IMR-90 (cell line): ENCODE data around the gene CBX8. TPM values are rescaled to one million over a fixed set of nuclear protein-coding genes. Genes with fewer than 3 reads are reported as not detected.

Experiments used
- ATAC-seq: fragments of 200-7000 bp; cut with Tn5 transposase; 2 replicates; pipeline ENCODE4 v1.9.1; 2020; ENCODE audit warnings: low read depth, mild to moderate bottlenecking, moderate library complexity
- BruUV-seq: library from RNA; stranded (reverse); fragments of 400-500 nt; replicated peaks from 2 replicates; lab custom pipeline; 2021; lab: Mats Ljungman, UMichigan
- CTCF ChIA-PET: fragments of 300-600 bp; formaldehyde crosslinking; extraction: SDS; loops from one replicate; lab custom pipeline; 2021; ENCODE audit warnings: antibody characterized with exemption; lab: Yijun Ruan, JAX
- POLR2A ChIA-PET: fragments of 300-600 bp; sonication (Branson Sonifier 250); formaldehyde crosslinking; loops from one replicate; lab custom pipeline; 2022; ENCODE audit warnings: antibody characterized with exemption; ENCODE audit not compliant: unreplicated experiment; lab: Charles Lee
- DNase-seq: peaks from one replicate; pipeline ENCODE4 v3.0.0; 2013
- H2AFZ ChIP-seq: replicated peaks from 2 replicates; pipeline ENCODE3; 2013; ENCODE audit warnings: low read length, mild to moderate bottlenecking; ENCODE audit not compliant: poor library complexity
- H2AK5ac ChIP-seq: 2 replicates; pipeline ENCODE4 v1.6.1; 2013; ENCODE audit warnings: low read depth, low read length, inconsistent platforms
- H2AK9ac ChIP-seq: replicated peaks from 2 replicates; pipeline ENCODE3; 2013; ENCODE audit warnings: mild to moderate bottlenecking, low read depth, low read length, moderate library complexity; ENCODE audit not compliant: poor library complexity
- H2BK120ac ChIP-seq: 2 replicates; pipeline ENCODE4 v1.6.1; 2013; ENCODE audit warnings: low read depth, low read length, inconsistent platforms
- H2BK15ac ChIP-seq: 3 replicates; pipeline ENCODE4 v1.6.1; 2013; ENCODE audit warnings: low read depth, low read length, inconsistent platforms
- H2BK20ac ChIP-seq: 2 replicates; pipeline ENCODE4 v1.6.1; 2013; ENCODE audit warnings: low read depth, mild to moderate bottlenecking, inconsistent platforms, low read length, moderate library complexity
- H2BK5ac ChIP-seq: 2 replicates; pipeline ENCODE4 v1.6.1; 2013; ENCODE audit warnings: mild to moderate bottlenecking, low read depth, low read length, inconsistent platforms; ENCODE audit not compliant: poor library complexity, severe bottlenecking
- H3K14ac ChIP-seq: replicated peaks from 2 replicates; pipeline ENCODE4 v1.6.1; 2013; ENCODE audit warnings: low read depth, low read length, inconsistent platforms
- H3K18ac ChIP-seq: 2 replicates; pipeline ENCODE4 v1.6.1; 2013; ENCODE audit warnings: low read depth, low read length, control low read depth
- H3K23ac ChIP-seq: 2 replicates; pipeline ENCODE4 v1.6.1; 2013; ENCODE audit warnings: low read depth, low read length, inconsistent platforms
- H3K27ac ChIP-seq: 2 replicates; pipeline ENCODE4 v1.5.1; 2013; ENCODE audit warnings: mild to moderate bottlenecking, control low read depth, low read length; ENCODE audit not compliant: insufficient read depth
- H3K27me3 ChIP-seq: 2 replicates; pipeline ENCODE4 v1.6.1; 2013; ENCODE audit warnings: low read length; ENCODE audit not compliant: control insufficient read depth, insufficient read depth
- H3K36me3 ChIP-seq: 2 replicates; pipeline ENCODE4 v1.6.1; 2013; ENCODE audit warnings: low read length, mixed read lengths; ENCODE audit not compliant: control insufficient read depth, insufficient read depth
- H3K4ac ChIP-seq: 2 replicates; pipeline ENCODE4 v1.6.1; 2013; ENCODE audit warnings: low read depth, low read length, inconsistent platforms
- H3K4me1 ChIP-seq: 2 replicates; pipeline ENCODE4 v1.6.1; 2013; ENCODE audit warnings: low read length, mixed read lengths; ENCODE audit not compliant: control insufficient read depth, insufficient read depth
- H3K4me2 ChIP-seq: 2 replicates; pipeline ENCODE4 v1.6.1; 2013; ENCODE audit warnings: low read depth, mild to moderate bottlenecking, control low read depth, low read length, moderate library complexity
- H3K4me3 ChIP-seq: 2 replicates; pipeline ENCODE4 v1.5.1; 2013; ENCODE audit warnings: low read depth, mild to moderate bottlenecking, control low read depth, low read length, moderate library complexity; ENCODE audit not compliant: insufficient read depth
- H3K56ac ChIP-seq: 2 replicates; pipeline ENCODE4 v1.6.1; 2013; ENCODE audit warnings: low read length, inconsistent platforms; ENCODE audit not compliant: insufficient read depth; ENCODE audit errors: extremely low read depth
- H3K79me1 ChIP-seq, 2 experiments: 2 replicates each; pipeline ENCODE4 v1.6.1; 2013; ENCODE audit warnings: low read length in 2 of 2, inconsistent platforms in 1 of 2, low read depth in 1 of 2
- H3K9ac ChIP-seq: 2 replicates; pipeline ENCODE4 v1.6.1; 2013; ENCODE audit warnings: low read depth, low read length, control low read depth
- H3K9me1 ChIP-seq: 2 replicates; pipeline ENCODE4 v1.6.1; 2013; ENCODE audit warnings: low read length, inconsistent platforms; ENCODE audit not compliant: insufficient read depth
- H3K9me3 ChIP-seq: 2 replicates; pipeline ENCODE4 v1.6.1; 2013; ENCODE audit warnings: low read length; ENCODE audit not compliant: control insufficient read depth, insufficient read depth
- H4K20me1 ChIP-seq: 2 replicates; pipeline ENCODE4 v1.6.1; 2013; ENCODE audit warnings: low read length, inconsistent platforms; ENCODE audit not compliant: insufficient read depth
- H4K5ac ChIP-seq: 2 replicates; pipeline ENCODE4 v1.6.1; 2013; ENCODE audit warnings: mild to moderate bottlenecking, low read depth, low read length, control low read depth
- H4K8ac ChIP-seq, 2 experiments: 2 replicates each; pipeline ENCODE4 v1.6.1; 2013; ENCODE audit warnings: low read depth in 2 of 2, low read length in 2 of 2, control low read depth in 1 of 2, inconsistent platforms in 1 of 2
- H4K91ac ChIP-seq: 2 replicates; pipeline ENCODE4 v1.6.1; 2013; ENCODE audit warnings: low read depth, low read length, inconsistent platforms; ENCODE audit not compliant: insufficient read depth
- CHD1 ChIP-seq: IDR thresholded peaks from 2 replicates; pipeline ENCODE4 v1.6.1; 2012; ENCODE audit warnings: low read depth, low read length, improper control_type of control experiment
- NFE2L2 ChIP-seq: fragments of 150-350 bp; IDR thresholded peaks from 2 replicates; pipeline ENCODE4 v1.6.1; 2016; ENCODE audit warnings: low read depth, mild to moderate bottlenecking, low read length
- RCOR1 ChIP-seq: IDR thresholded peaks from 2 replicates; pipeline ENCODE4 v1.6.1; 2012; ENCODE audit warnings: mild to moderate bottlenecking, low read length, improper control_type of control experiment; ENCODE audit not compliant: insufficient replicate concordance
- WGBS, 2 experiments: methylation state at CpG; one replicate each; pipeline versions ENCODE4 v1.1.5 to v1.1.7; 2013; ENCODE audit warnings: missing lambda C conversion rate in 2 of 2; ENCODE audit not compliant: insufficient read length in 1 of 2; ENCODE audit errors: extremely low coverage in 2 of 2; 5-methylcytosine and 5-hydroxymethylcytosine counted together
- dilution Hi-C: fragments of 300-500 bp; cut with HindIII; formaldehyde crosslinking; loops from one replicate; pipeline ENCODE4 v1.14.3; 2018; ENCODE audit warnings: low sequenced_read_pairs; ENCODE audit not compliant: unreplicated experiment
- in situ Hi-C: fragments of 300-500 bp; cut with MboI; formaldehyde crosslinking; loops from 3 replicates; pipeline ENCODE4 v1.14.3; 2019; ENCODE audit warnings: low sequenced_read_pairs, inconsistent platforms, mixed read lengths
- intact Hi-C: fragments of 100-400 bp; cut with micrococcal nuclease; formaldehyde crosslinking; loops from 2 replicates; pipeline ENCODE4 v1.10.0; 2022
- polyA plus RNA-seq, 3 experiments: library from polyadenylated mRNA; depleted of rRNA; stranded (reverse); fragments of >200 nt; gene quantifications; 2 replicates each; pipeline ENCODE4 v1.2.3, GENCODE V29; 2012; ENCODE audit warnings: low replicate concordance in 1 of 3
- total RNA-seq: library from RNA; depleted of rRNA; stranded (reverse); fragments of >200 nt; gene quantifications from 2 replicates; pipeline ENCODE4 v1.2.3, GENCODE V29; 2012
- TF ChIP-seq, protein P1 (sequence below): fragments of 150-350 bp; IDR thresholded peaks from 2 replicates; pipeline ENCODE4 v1.6.1; 2016; ENCODE audit warnings: low read depth, mild to moderate bottlenecking, low read length, moderate library complexity, borderline replicate concordance

The CBX8 gene
- total and polyA plus RNA-seq, 2 of the 4 experiments (the other 2 are of a cell fraction) = 3.2 to 5.4 TPM

- in situ Hi-C loops = loop anchor here (5.0 kb wide), 1 partner anchor 192 kb away; no protein-coding TSS in a partner anchor
These were observed 2.0 kb downstream of the CBX8 start for GRCh38 chr17:79794659-79795511.

More at GRCh38 chr17:79794659-79795511, 2.0 kb downstream of the CBX8 start:
- Histone ChIP-seq H3K4me3 (no peak overlapping the region), H3K23ac (no peak overlapping the region), H3K27ac (peak overlapping the region; percentile 90), H3K4ac (peak overlapping the region; percentile 91), H3K14ac (no peak overlapping the region), H4K91ac (no peak overlapping the region; the same call in 1 of the 2 replicates), H2BK20ac (peak overlapping the region; percentile 33; the same call in 1 of the 2 replicates), H3K4me2 (no peak overlapping the region; the same call in 1 of the 2 replicates), H3K4me1 (peaks cover 17% of the 10 kb centered on the region), H3K18ac (no peak overlapping the region), H2BK5ac (peak overlapping the region; percentile 95), H3K79me1 (peaks cover 8 to 23% of the 10 kb centered on the region in 2 experiments; a peak in 2 of 4 replicates), H3K9ac (no peak overlapping the region), H2AK5ac (peak overlapping the region; percentile 66), H3K36me3 (peaks cover 9% of the 10 kb centered on the region; the same call in 1 of the 2 replicates), H4K8ac (peak overlapping the region; percentile 8 to 57; a peak in 2 of 4 replicates), H3K56ac (no peak overlapping the region), H2BK15ac (peak overlapping the region; percentile 30; the same call in 1 of the 3 replicates), H2AFZ (peak overlapping the region; percentile 25), H2BK120ac (peak overlapping the region; percentile 39), H3K9me3 (no peaks in the 10 kb centered on the region; the same call in 1 of the 2 replicates), H2AK9ac (peak overlapping the region; percentile 38), H3K27me3 (peaks cover 42% of the 10 kb centered on the region), H3K9me1 (peaks cover 5% of the 10 kb centered on the region; the same call in 1 of the 2 replicates), H4K20me1 (peaks cover 14% of the 10 kb centered on the region), H4K5ac (no peak overlapping the region)
- no peak for ATAC-seq
- intact Hi-C loops = no loop called here
- TF ChIP-seq RCOR1 = no peak
- TF ChIP-seq NFE2L2 = no peak
- TF ChIP-seq CHD1 = no peak
- TF ChIP-seq, protein P1, sequence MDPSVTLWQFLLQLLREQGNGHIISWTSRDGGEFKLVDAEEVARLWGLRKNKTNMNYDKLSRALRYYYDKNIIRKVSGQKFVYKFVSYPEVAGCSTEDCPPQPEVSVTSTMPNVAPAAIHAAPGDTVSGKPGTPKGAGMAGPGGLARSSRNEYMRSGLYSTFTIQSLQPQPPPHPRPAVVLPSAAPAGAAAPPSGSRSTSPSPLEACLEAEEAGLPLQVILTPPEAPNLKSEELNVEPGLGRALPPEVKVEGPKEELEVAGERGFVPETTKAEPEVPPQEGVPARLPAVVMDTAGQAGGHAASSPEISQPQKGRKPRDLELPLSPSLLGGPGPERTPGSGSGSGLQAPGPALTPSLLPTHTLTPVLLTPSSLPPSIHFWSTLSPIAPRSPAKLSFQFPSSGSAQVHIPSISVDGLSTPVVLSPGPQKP = no peak
- dilution Hi-C loops = no loop called here
- no peak for DNase-seq
- no TSS peak for BruUV-seq
- ChIA-PET CTCF (interaction anchor here (1.2 kb wide), 1 partner anchor 16 kb away, joined by 3 read pairs; no protein-coding TSS in a partner anchor), POLR2A (no interaction called here)
- 73% methylated on average over 31 of the region's 47 CpGs; no CpG with 5 or more reads in 1 of the 2 experiments for WGBS, 2 experiments
